Breast epithelium (tissue), 3 donors: Measurements from ENCODE around the gene IFIH1.

Experiments used
- POLR2A ChIP-seq: fragments of 450-650 bp; IDR thresholded peaks from one replicate; pipeline ENCODE4 v1.6.1; 2016; ENCODE audit warnings: antibody characterized with exemption, mild to moderate bottlenecking, moderate library complexity
- POLR2AphosphoS5 ChIP-seq, 3 donors: sonication (generic); formaldehyde crosslinking; IDR thresholded peaks; one replicate each; pipeline ENCODE4 v1.6.1; 2017; ENCODE audit warnings: antibody characterized with exemption in 3 of 3
- TF ChIP-seq, protein P1 (sequence below), 3 donors: fragments of 450-650 bp; IDR thresholded peaks; one replicate each; pipeline ENCODE4 v1.5.1; 2016 to 2017; ENCODE audit warnings: antibody characterized with exemption in 3 of 3, mild to moderate bottlenecking in 3 of 3, moderate library complexity in 3 of 3

DNA sequence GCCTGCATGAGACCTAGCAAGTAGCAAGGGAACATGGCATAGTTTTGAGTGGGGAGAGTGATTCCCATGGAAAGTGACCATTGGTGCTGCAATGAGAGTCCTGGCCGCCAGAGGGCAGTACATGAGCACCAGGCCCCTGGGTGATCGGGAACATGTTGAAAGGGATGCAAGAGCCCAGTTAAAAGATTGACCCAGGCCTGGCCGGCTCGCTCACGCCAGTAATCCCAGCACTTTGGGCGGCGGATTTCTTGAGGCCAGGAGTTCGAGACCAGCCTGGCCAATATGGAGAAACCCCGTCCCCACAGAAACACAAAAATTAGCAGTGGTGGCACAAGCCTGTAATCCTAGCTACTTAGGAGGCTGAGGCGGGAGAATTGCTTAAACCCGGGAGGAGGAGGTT is 97.4 kb downstream of the IFIH1 start:
- TF ChIP-seq POLR2AphosphoS5 (IDR thresholded peaks at IDR 0.05), result no peak
- TF ChIP-seq, protein P1, sequence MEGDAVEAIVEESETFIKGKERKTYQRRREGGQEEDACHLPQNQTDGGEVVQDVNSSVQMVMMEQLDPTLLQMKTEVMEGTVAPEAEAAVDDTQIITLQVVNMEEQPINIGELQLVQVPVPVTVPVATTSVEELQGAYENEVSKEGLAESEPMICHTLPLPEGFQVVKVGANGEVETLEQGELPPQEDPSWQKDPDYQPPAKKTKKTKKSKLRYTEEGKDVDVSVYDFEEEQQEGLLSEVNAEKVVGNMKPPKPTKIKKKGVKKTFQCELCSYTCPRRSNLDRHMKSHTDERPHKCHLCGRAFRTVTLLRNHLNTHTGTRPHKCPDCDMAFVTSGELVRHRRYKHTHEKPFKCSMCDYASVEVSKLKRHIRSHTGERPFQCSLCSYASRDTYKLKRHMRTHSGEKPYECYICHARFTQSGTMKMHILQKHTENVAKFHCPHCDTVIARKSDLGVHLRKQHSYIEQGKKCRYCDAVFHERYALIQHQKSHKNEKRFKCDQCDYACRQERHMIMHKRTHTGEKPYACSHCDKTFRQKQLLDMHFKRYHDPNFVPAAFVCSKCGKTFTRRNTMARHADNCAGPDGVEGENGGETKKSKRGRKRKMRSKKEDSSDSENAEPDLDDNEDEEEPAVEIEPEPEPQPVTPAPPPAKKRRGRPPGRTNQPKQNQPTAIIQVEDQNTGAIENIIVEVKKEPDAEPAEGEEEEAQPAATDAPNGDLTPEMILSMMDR (IDR thresholded peaks at IDR 0.05), result peak; percentile 39 to 71 (median 64)
- TF ChIP-seq POLR2A, result no peak
